GM21786 (cell line): ENCODE data around the gene ARMC6.

Source experiments
- ATAC-seq: cut with Tn5 transposase; IDR thresholded peaks from one replicate; pipeline ENCODE4 v1.9.1; 2021; ENCODE audit not compliant: unreplicated experiment

The ARMC6 gene

DNA sequence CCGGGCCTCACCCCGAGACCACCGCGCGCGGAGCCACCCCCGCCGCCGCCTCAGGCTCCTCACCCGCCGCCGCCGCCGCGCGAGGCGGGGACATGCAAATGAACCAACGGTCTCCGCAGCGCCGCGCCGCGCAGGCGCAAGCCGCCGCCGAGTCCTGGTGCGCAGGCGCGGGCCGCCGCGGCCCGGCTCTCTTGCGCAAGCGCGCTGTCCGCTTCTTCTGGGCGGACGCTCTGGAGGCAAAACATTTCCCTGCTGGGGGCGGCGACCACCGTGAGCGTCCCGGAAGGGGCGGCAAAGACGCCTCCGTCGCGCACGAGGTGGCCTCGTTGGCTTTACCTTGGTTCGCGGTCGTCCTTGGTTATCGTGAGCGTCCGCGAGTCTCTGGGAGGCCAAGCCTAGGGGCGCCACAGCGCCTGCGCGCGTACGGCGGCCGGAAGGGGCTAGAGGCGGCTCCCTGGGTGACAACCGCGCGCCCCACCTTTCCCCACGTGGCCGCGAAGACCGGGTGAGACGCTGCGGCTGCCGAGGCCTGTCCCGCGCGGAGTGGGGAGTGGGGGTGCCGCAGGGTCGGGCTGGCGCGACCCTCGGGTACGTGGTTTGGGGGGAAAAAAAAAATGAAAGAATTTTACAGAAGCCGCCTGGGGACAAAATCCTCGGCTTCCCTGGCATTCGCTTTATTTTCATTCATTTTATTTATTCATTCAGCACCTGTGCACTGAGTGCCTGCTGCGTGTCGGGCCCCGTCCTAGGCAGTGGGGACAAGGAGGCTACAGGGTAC, at the start of gene ARMC6, which contains the start of gene SUGP2:
ARMC6 (plus strand) TSS at position 178 of the 778 bp plus-strand sequence. CDS start 607 bp downstream, outside the sequence.
SUGP2 (minus strand) TSS at position 92 of the 778 bp plus-strand sequence. CDS start 2,446 bp downstream, outside the sequence.
- ATAC-seq: peak; percentile 69

- no peak for ATAC-seq
Observed at GRCh38 chr19:18984251-18984650, 49.2 kb upstream of the ARMC6 start.

DNA sequence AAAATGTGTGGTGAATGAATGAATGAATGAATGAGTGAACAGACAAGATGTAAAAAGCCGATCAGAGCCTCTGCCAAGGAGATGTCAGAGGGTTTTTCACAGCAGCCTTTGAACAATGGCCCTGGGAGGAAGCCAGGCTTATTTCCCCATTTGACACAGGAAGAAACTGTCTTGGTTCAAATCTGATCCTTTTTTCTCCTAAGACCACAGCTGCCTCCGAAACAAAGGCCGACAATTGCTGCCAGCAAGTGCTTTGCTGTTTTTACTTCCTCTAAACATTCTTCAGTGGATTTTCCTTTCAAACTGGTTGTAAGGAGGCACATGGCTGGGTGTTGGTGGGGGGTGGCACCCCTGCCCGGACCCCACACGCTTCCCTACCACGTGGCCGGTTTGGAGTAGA, 48.1 kb upstream of the ARMC6 start:
- ATAC-seq: no peak

GRCh38 chr19:18987456-18987855, 45.9 kb upstream of the ARMC6 start:
- ATAC-seq: no peak

- ATAC-seq: no peak
Observed at GRCh38 chr19:18989316-18989715, 44.1 kb upstream of the ARMC6 start.

DNA sequence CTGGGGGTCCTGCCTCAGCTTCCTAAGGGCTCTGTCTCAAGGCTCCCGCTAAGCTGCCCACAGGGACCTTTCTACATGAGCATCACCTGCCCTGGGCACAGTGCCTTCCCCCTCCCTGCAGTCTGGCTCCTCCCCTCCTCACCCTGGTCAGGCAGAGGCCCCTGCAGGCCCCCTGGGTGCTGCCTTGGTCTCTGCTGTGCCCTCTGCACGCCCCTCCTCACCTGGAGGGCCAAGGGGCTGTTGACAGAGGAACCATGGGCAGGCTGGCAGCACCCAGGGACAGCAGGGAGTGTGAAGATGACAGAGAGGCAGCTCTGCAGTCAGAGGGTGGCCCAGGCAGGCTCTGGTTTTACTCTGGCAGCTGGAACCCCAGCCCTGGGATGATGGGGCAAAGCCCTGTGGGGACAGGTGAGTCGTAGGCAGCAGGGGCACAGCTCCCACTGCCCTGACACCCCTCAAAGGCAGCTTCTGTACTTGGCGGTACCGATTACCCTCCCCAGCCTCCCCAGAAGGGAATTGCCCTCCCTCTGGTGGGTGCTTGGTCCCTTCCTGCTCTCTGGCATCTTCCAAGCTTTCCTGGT, 43.2 kb upstream of the ARMC6 start:
- ATAC-seq: no peak

DNA sequence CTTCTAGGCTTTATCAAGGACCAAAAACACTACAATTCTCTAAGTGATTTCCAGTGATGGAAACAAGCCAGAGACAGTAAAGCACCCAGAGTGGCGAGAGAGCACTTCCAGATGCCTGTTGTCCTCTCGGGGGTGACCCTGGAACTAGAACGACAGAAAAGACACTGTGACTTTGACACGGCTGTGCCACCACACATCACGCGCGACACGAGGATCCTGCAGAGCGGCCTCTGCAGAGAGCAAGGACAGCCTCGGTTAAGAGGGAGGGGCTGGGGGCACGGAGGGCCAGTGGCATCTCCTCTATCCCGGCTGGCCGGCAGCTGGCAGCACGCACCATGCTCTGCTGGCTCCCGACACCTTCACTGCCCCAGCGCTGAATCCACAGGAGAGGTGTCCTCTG, 42.4 kb upstream of the ARMC6 start:
- ATAC-seq: no peak

- no peak for ATAC-seq
Observed at GRCh38 chr19:18991468-18991867, 41.9 kb upstream of the ARMC6 start.

DNA sequence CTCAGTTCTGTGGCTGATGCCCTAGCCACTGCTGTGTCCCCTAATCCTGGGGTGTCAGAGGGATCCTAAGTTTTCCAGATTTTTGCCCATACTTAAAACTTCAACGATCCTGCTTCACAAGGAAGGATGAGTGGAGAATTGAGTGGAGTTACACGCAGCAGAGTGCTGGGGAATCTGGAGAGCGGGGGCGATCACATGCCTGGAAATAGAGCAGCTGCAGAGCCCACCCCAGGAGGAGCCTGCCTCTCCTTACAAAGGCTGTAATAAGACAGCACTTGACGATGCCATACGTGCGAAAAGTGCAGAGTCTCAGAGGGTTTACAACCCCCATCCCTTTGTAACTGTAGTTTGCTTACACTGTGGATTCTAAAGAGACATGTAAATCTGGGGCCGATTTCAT, 40.7 kb upstream of the ARMC6 start:
- ATAC-seq: no peak

GRCh38 chr19:18993115-18993514, 40.3 kb upstream of the ARMC6 start:
- ATAC-seq: no peak

GRCh38 chr19:18995804-18996241, 37.6 kb upstream of the ARMC6 start:
- no peak for ATAC-seq

GRCh38 chr19:18996351-18996750, 37.1 kb upstream of the ARMC6 start:
- ATAC-seq: no peak

DNA sequence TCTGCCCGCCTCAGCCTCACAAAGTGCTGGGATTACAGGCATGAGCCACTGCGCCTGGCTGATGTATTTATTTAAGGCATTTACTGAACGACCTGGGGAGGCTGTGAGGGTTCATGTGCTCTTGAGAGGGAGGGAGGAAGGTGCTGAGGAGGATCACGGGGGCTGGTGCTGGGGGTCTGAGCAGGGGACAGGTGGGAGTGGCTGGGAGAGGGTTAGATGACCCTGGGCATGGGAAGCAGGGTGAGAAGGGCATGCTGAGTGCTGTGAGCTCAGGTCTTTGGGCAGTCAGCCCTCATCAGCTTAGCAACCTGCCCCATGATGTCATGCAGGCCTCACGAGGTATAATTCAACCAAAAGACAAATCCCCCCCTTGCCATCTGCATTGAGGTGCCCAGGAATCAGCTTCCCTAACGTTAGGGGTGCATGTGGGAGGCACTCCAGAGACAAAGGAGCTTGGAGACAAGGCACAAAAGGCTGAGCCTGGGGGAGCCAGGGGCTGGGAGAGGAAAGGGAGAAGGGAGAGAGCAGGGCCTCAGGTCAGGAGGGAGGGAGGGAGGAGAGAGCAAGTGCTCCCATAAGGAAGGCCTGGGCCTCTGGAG, 36.5 kb upstream of the ARMC6 start:
- no peak for ATAC-seq

DNA sequence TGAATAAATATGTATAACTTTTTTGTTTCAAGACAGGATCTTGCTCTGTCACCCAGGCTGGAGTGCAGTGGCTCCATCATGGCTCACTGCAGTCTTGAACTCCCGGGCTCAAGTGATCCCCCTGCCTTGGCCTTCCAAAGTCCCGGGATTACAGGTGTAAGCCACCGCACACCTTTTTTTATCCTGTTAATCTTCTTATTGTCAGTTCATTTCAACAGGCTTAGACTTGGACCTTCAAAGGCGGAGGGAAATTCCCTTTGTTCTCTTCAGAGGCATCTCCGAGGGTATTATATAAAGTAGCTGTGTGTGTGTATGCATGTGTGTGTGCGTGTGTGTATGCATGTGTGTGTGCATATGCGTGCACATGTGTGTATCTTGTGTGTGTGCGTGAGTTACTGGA, 35.1 kb upstream of the ARMC6 start:
- no peak for ATAC-seq

- no peak for ATAC-seq
Observed at GRCh38 chr19:18999016-18999758, 34.2 kb upstream of the ARMC6 start.

DNA sequence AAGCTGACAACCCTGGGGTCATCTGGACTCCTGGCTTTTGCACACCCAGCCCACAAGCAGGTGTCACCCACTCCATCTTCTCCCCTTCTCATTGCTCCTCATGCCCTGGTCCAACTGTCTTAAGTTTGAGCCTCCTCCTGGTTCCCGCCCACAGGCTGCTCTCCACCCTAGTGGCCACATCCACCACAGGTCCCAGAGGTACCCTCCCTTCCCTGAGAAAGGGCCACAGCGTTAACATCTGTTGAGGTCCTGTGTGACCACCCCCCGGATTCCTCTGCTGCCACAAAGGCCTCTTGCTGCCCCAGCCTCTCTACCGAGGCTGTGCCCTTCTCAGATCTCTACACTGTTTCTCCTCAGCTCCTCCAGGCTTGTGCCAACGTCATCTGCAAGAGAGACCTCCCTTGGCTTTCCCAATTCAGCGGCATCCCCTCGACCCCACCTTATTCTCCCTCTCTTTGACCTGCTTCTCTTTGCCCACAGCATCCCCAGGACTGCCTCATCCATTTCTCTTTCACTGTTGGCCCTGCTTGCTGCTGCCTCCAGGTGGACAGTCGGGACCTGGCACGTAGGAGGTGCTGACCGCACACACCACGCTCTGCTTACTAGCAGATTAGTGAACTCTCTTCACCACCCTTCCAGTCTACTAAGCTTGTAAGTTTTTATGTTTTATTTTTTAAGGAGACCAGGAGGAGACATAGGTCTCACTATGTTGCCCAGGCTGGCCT, 33.3 kb upstream of the ARMC6 start:
- ATAC-seq: no peak

DNA sequence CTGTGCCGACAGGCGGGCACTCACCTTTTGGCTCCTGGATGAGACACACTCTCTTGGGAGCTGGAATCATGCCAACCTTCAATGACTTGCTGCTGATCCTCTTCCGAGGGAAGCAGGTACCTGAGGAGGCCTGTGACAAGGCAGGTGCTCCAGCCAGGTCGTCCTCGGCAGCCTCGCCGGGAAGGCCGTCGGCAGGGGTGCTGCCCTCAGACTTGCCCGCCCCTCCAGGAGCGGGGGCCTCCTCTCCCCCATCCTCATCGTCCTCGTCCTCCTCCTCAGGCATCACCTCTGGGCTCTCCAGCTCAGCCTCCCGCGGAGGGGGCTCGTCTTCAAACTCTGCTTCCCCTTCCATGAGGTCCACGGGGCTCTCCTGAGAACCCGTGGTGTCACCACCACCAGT, 29.3 kb upstream of the ARMC6 start:
- no peak for ATAC-seq

DNA sequence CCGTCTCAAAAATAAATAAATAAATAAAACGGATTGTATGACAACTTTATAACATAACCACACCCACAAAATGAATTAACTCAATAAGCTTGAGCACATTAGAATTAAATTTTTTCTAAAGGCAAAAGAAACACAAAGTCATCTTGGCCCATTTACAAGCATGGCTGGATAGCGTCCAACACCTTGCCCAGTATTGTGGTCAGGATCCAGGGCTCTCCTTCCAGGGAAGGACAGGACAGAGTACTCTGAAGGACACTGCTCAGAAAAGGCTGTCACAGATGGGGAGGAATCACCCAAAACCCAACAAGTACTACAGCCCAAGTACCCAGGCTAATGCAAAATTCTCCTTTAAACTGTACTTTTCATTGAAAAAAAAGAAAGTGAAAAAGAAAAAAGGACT, 27.2 kb upstream of the ARMC6 start:
- ATAC-seq: no peak

- ATAC-seq: no peak
Observed at GRCh38 chr19:19009951-19010350, 23.5 kb upstream of the ARMC6 start.

DNA sequence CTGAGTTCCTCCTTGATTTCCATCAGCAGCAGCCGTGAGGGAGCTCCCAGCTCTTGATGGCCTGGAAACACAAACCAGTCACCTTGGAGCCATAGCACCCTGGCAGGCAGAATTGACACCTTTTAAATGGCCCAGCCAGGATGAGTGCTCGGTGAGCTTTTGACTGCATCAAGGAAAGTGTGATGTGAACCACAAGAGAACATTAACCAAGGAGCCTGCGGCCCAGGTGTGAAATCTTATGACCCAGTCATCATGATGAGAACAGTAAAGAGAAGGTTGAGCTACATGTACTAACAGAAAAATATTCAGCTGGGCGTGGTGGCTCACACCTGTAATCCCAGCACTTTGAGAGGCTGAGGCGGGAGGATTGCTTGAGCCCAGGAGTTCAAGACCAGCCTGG, 22.9 kb upstream of the ARMC6 start:
- ATAC-seq: no peak

DNA sequence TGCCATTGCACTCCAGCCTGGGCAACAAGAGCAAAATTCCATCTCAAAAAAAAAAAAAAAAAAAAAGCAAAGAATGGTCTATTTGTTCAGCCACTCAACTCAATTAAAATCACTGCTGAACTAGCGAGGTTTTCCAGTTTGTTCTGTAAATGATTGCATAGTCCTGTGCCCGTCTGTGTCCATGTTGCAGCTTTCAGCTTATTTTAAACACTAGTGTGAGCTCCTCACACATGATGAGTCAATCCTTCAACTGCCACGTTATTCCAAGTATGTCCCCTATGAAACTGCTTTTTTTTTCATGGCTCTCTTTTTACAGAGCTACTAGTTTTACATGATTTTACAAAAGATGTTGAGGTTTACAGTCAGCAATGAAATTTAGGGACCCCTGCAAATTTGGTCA, 12.3 kb upstream of the ARMC6 start:
- no peak for ATAC-seq
